Measurements from ENCODE around the gene PDE4D.

- TF ChIP-seq EZH2 (IDR thresholded peaks at IDR 0.05; ENCODE audit: insufficient read depth, poor library complexity, severe bottlenecking) (no peak), EZH2phosphoT487 (IDR thresholded peaks at IDR 0.05; ENCODE audit: insufficient read depth, low read depth) (no peak)
These were observed 170.7 kb downstream of the PDE4D start for GRCh38 chr5:59722874-59723273.

Data from GM23248 (cell line).